SH-SY5Y (cell line): ENCODE results near the gene ESR2.

ENCODE experiments used
- GATA2 ChIP-seq: IDR thresholded peaks from 2 replicates; pipeline ENCODE4 v1.6.1; 2011; ENCODE audit warnings: mild to moderate bottlenecking, low read depth, low read length
- GATA3 ChIP-seq: IDR thresholded peaks from 2 replicates; pipeline ENCODE4 v1.6.1; 2011; ENCODE audit warnings: low read depth, mild to moderate bottlenecking, low read length, moderate library complexity

- TF ChIP-seq GATA2 (no peak), GATA3 (no peak)
Observed at GRCh38 chr14:64075613-64076005, 218.6 kb downstream of the ESR2 start.
